GM19193 (cell line): ENCODE data around the gene TECR.

ENCODE experiments used
- POLR2A ChIP-seq: IDR thresholded peaks from 4 replicates; pipeline ENCODE4 v1.6.1; 2011; ENCODE audit not compliant: insufficient read depth, insufficient read length; ENCODE audit errors: extremely low read depth

Gene TECR

GRCh38 chr19:14544977-14545715 is 15.8 kb downstream of the TECR start:
- TF ChIP-seq POLR2A = no peak

GRCh38 chr19:14545716-14546082 is 16.3 kb downstream of the TECR start:
- no peak for TF ChIP-seq POLR2A

GRCh38 chr19:14550201-14550754 is 20.9 kb downstream of the TECR start:
- TF ChIP-seq POLR2A = no peak

- no peak for TF ChIP-seq POLR2A
These were observed 23.9 kb downstream of the TECR start for GRCh38 chr19:14553042-14553938.

GRCh38 chr19:14553939-14554243 is 24.5 kb downstream of the TECR start:
- TF ChIP-seq POLR2A = no peak

- no peak for TF ChIP-seq POLR2A
These were observed 25.0 kb downstream of the TECR start for GRCh38 chr19:14554382-14554812.

- TF ChIP-seq POLR2A = no peak
These were observed 26.7 kb downstream of the TECR start for GRCh38 chr19:14555918-14556661.

GRCh38 chr19:14556662-14557188 is 27.3 kb downstream of the TECR start:
- TF ChIP-seq POLR2A = no peak

GRCh38 chr19:14558370-14559066 is 29.1 kb downstream of the TECR start:
- no peak for TF ChIP-seq POLR2A

GRCh38 chr19:14559916-14560775 is 30.8 kb downstream of the TECR start:
- no peak for TF ChIP-seq POLR2A

GRCh38 chr19:14560776-14561108 is 31.3 kb downstream of the TECR start:
- no peak for TF ChIP-seq POLR2A

- no peak for TF ChIP-seq POLR2A
These were observed 31.9 kb downstream of the TECR start for GRCh38 chr19:14561249-14561648.

GRCh38 chr19:14561847-14562351 is 32.5 kb downstream of the TECR start:
- TF ChIP-seq POLR2A = no peak

GRCh38 chr19:14562660-14563589 is 33.5 kb downstream of the TECR start:
- no peak for TF ChIP-seq POLR2A
